Measurements from ENCODE around the gene CD8A.
"Not testable (repeated sequence)": the region's sequence is repeated elsewhere in the genome, so short reads cannot be mapped to it uniquely, and the experiment has no call there.

The CD8A gene

GRCh38 chr2:86790676-86791572 lies at the start of gene CD8A:
TSS of gene CD8A (minus strand) at chr2:86790913. CDS start at chr2:86790825, 88 bp downstream.
- no peak for DNase-seq (ENCODE audit: low spot score)

- DNase-seq (ENCODE audit: low spot score), result not testable (repeated sequence)
Measured at GRCh38 chr2:86839871-86840548, 49.3 kb upstream of the CD8A start.

GRCh38 chr2:86839455-86839854 lies 48.7 kb upstream of the CD8A start:
- not testable (repeated sequence) for DNase-seq (ENCODE audit: low spot score)

DNA sequence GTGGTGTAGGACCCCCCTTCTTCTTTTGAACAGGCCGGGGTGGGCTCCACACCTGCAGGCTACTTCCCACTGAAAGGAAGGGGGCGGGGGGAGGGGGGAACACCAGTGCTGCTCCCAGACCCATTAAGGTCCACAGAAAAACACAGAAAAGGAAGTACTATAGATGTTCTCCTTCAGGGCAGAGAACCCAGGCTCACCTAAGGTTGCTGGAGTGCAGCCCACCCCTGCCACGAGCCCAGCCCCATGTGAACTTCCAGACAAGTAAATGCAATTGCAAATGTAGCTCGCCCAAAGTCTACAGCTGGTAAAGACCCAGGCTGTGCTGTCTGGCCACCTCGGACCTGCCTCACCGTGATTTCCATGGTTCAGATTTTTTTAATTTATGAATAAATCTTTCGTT lies 47.0 kb upstream of the CD8A start:
- not testable (repeated sequence) for DNase-seq (ENCODE audit: low spot score)

GRCh38 chr2:86836915-86837695 lies 46.4 kb upstream of the CD8A start:
- DNase-seq (ENCODE audit: low spot score), result not testable (repeated sequence)

GRCh38 chr2:86835548-86835889 lies 44.8 kb upstream of the CD8A start:
- not testable (repeated sequence) for DNase-seq (ENCODE audit: low spot score)

DNA sequence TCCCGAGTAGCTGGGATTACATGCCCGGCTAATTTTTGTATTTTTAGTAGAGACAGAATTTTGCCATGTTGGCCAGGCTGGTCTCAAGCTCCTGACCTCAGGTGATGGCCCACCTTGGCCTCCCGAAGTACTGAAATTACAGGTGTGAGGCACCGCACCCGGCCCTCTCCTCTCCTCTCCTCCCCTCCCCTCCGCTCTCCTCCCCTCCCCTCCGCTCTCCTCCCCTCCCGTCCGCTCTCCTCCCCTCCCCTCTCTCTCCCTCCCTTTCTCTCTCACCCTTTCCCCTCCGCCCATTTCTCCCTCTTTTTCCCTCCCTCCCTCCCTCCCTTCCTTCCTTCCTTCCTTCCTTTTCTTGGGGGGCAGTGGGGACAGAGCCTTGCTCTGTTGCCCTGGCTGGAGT lies 42.6 kb upstream of the CD8A start:
- no peak for DNase-seq (ENCODE audit: low spot score)

- no peak for DNase-seq (ENCODE audit: low spot score)
Measured at GRCh38 chr2:86832334-86833096, 41.8 kb upstream of the CD8A start.

GRCh38 chr2:86831537-86831936 lies 40.8 kb upstream of the CD8A start:
- no peak for DNase-seq (ENCODE audit: low spot score)

GRCh38 chr2:86826951-86827350 lies 36.2 kb upstream of the CD8A start:
- DNase-seq (ENCODE audit: low spot score), result no peak

GRCh38 chr2:86825693-86826381 lies 35.1 kb upstream of the CD8A start:
- DNase-seq (ENCODE audit: low spot score), result no peak

GRCh38 chr2:86825036-86825692 lies 34.5 kb upstream of the CD8A start:
- DNase-seq (ENCODE audit: low spot score), result no peak

- DNase-seq (ENCODE audit: low spot score), result no peak
Measured at GRCh38 chr2:86822668-86823345, 32.1 kb upstream of the CD8A start.

DNA sequence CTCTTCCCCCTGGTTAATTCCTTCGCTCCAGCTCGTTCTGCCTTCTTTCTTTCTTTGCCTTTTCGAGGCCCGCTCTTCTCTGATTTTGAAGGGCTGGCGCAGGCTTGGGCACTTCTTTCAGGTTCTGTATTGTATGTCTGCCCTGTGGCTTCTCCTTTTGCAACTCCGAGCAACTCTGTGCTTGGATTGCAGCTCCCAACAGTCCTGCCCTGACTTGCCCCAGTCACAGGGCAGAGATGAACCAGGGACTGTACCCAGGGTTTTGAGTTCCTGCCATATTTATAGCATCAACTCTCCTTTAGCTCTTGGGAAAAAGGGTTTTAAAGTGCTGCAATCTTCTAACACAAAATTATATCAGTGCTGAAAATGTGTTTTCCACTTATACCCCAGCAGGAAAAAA lies 31.1 kb upstream of the CD8A start:
- no peak for DNase-seq (ENCODE audit: low spot score)

DNA sequence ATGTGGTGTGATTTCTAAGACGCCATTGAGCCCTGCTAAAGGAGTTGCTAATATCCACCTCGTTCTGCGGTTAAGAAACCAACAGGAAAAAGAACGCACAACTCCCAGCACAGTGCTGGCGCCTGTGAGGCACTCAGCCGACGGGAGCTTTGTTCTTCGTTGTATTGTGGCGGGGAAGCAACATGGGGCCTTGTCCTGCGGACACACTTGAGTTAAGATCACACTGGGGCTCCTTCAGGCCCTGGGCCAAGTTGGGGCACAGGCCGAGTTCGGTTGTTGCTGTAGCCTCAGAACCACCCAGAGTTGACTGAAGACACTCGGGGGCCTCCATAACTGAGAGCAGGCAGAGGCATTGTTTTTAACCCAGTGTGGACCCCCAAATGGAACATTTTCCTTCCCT lies 30.6 kb upstream of the CD8A start:
- no peak for DNase-seq (ENCODE audit: low spot score)

DNA sequence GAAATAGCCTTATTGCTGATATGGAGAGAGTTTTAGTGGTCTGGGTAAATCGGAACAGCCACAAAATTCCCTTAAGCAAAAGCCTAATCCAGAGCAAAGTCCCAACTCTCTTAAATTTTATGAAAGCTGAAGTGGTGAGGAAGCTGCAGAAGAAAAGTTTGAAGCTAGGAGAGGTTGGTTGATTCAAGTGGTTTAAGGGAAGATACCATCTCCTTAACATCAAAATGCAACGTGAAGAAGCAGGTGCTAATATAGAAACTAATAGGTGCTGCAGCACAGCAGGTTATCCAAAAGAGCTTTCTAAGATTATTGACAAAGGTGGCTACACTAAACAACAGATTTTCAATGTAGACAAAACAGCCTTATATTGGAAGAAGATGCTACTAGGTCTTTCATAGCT lies 28.2 kb upstream of the CD8A start:
- no peak for DNase-seq (ENCODE audit: low spot score)

DNA sequence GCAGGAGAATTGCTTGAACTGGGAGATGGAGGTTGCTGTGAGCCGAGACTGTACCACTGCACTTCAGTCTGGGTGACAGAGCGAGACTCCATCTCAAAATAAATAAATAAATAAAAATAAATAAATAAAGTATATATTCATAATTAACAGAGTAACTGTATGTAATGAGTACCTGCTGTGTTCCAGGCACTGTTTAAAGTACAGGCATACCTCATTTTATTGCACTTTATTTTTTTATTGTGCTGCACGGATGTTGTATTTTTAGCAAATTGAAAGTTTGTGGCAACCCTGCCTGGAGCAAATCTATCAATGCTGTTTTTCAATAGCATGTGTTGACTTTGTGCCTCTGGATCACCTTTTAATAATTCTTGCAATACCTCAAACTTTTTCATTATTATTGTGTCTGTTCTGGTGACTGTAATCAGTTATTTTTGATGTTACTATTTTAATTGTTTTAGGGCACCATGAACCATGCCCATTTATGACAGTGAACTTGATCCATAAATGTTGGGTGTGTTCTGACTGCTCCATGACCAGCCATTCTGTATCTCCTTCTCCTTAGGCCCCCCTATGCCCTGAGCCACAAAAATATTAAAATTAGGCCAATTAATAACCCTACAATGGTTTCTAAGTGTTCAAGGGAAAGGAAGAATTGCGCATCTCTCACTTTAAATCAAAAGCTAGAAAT lies 27.5 kb upstream of the CD8A start:
- DNase-seq (ENCODE audit: low spot score), result no peak

- no peak for DNase-seq (ENCODE audit: low spot score)
Measured at GRCh38 chr2:86815611-86816010, 24.9 kb upstream of the CD8A start.

DNA sequence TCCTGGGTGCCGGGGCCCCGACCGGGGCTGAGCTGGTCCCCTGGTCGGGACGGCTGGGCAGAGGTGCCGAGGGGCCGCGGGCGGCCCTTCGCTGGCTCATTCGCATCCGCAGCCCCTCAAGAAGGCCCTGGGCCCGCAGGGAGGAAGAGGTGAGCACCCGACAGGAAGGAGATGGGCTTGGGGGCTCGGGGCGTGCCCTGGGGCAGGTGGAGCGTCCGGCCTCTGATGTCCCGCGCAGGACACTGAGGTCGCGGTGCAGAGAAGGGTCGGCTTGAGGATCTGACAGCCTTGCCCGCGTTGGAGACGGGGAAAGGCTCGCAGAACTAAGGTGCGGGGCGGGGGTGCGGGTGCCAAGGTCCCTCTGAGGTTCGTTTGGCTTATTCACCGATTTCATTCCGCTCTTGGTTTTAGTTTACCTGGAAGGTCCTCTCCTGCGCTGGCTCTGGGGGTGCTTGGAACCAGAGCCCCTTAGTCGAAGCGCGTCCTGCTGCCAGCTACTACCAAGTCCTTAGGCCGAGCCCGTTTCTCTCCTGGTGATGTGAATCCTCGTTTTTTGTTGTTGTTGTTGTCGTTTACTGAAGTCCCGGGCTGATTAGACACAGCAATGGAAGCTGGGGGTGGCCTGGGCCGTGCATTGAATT lies 18.9 kb upstream of the CD8A start:
- DNase-seq (ENCODE audit: low spot score), result no peak

Data from COLO829 (cell line).